ENCODE measurements around the gene PAX3.

DNA sequence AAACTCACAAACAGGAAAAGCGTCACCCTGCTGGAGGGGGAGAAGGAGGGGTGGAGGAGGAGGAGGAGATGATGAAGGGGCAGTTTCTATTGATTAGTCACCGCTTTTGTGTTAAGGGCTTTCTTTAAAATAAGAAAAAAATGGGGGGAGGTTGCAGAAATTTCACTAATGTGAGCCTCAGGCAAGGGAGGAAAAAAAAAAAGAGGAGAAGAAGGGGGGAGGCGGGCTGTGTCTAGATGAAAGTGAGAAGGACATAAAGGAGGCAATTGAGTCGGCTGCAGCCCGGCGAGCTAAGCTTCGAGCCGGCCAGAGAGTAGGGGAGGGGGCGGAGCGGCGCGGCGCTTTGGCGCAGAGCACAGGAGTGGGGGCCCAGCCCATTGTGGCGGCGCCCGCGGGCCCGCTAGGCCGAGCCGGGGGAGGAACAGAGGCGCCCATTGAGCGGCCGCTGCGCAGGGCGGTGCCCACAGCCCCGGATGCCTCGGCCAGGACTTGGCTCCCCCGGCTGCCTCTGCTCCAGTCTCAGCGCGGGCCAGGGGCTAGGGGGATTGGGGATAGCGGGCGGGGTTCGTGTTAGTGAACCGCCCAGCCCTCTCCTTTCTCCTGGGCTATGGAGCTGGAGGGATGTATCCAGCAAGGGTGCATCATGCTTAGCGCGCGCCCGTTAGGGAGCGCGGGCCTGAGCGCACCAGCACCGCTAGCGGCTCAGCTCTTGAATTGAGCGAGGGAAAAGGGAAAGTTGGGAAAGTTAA, 7.9 kb downstream of the PAX3 start:
- TF ChIP-seq PREB (CRISPR knock-in tag; IDR thresholded peaks at IDR 0.05; ENCODE audit: borderline replicate concordance) (no peak), GABPB1 (CRISPR knock-in tag; IDR thresholded peaks at IDR 0.05) (no peak), ELF4 (CRISPR knock-in tag; IDR thresholded peaks at IDR 0.05; ENCODE audit: low read depth) (no peak)
- TF ChIP-seq, protein P1, sequence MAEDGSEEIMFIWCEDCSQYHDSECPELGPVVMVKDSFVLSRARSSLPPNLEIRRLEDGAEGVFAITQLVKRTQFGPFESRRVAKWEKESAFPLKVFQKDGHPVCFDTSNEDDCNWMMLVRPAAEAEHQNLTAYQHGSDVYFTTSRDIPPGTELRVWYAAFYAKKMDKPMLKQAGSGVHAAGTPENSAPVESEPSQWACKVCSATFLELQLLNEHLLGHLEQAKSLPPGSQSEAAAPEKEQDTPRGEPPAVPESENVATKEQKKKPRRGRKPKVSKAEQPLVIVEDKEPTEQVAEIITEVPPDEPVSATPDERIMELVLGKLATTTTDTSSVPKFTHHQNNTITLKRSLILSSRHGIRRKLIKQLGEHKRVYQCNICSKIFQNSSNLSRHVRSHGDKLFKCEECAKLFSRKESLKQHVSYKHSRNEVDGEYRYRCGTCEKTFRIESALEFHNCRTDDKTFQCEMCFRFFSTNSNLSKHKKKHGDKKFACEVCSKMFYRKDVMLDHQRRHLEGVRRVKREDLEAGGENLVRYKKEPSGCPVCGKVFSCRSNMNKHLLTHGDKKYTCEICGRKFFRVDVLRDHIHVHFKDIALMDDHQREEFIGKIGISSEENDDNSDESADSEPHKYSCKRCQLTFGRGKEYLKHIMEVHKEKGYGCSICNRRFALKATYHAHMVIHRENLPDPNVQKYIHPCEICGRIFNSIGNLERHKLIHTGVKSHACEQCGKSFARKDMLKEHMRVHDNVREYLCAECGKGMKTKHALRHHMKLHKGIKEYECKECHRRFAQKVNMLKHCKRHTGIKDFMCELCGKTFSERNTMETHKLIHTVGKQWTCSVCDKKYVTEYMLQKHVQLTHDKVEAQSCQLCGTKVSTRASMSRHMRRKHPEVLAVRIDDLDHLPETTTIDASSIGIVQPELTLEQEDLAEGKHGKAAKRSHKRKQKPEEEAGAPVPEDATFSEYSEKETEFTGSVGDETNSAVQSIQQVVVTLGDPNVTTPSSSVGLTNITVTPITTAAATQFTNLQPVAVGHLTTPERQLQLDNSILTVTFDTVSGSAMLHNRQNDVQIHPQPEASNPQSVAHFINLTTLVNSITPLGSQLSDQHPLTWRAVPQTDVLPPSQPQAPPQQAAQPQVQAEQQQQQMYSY (CRISPR knock-in tag; IDR thresholded peaks at IDR 0.05), result no peak
- TF ChIP-seq, protein P2, sequence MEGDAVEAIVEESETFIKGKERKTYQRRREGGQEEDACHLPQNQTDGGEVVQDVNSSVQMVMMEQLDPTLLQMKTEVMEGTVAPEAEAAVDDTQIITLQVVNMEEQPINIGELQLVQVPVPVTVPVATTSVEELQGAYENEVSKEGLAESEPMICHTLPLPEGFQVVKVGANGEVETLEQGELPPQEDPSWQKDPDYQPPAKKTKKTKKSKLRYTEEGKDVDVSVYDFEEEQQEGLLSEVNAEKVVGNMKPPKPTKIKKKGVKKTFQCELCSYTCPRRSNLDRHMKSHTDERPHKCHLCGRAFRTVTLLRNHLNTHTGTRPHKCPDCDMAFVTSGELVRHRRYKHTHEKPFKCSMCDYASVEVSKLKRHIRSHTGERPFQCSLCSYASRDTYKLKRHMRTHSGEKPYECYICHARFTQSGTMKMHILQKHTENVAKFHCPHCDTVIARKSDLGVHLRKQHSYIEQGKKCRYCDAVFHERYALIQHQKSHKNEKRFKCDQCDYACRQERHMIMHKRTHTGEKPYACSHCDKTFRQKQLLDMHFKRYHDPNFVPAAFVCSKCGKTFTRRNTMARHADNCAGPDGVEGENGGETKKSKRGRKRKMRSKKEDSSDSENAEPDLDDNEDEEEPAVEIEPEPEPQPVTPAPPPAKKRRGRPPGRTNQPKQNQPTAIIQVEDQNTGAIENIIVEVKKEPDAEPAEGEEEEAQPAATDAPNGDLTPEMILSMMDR (IDR thresholded peaks at IDR 0.05), result no peak

Measured in WTC11 (cell line).